OCI-LY1 (cell line): ENCODE results near the gene IRF2BP1.

Source experiments
- H2AFZ ChIP-seq: fragments of 200-600 bp; sonication (generic), shearing (Covaris generic); 2 replicates; pipeline ENCODE4 v1.6.0; 2014; ENCODE audit warnings: antibody characterized with exemption, mild to moderate bottlenecking, low read length
- H3F3A ChIP-seq: fragments of 200-600 bp; sonication (generic), shearing (Covaris generic); 2 replicates; pipeline ENCODE4 v1.6.0; 2014; ENCODE audit warnings: mild to moderate bottlenecking, antibody characterized with exemption, low read length, moderate library complexity; ENCODE audit not compliant: insufficient read depth
- H3K27ac ChIP-seq: fragments of 200-600 bp; sonication (generic); 2 replicates; pipeline ENCODE4 v1.5.1; 2014; ENCODE audit warnings: low read length, mixed run types, mild to moderate bottlenecking, low read depth; ENCODE audit not compliant: poor library complexity, severe bottlenecking
- H3K27me3 ChIP-seq: fragments of 200-600 bp; sonication (generic); 2 replicates; pipeline ENCODE4 v1.6.0; 2014; ENCODE audit warnings: antibody characterized with exemption, mild to moderate bottlenecking, low read length, moderate library complexity; ENCODE audit not compliant: insufficient read depth
- H3K36me3 ChIP-seq: fragments of 200-600 bp; sonication (generic); 2 replicates; pipeline ENCODE4 v1.6.1; 2014; ENCODE audit warnings: mild to moderate bottlenecking, antibody characterized with exemption, low read length, moderate library complexity, mixed read lengths; ENCODE audit not compliant: insufficient read depth
- H3K4me1 ChIP-seq: fragments of 200-600 bp; sonication (generic); 2 replicates; pipeline ENCODE4 v1.5.1; 2014; ENCODE audit warnings: mild to moderate bottlenecking, low read length, moderate library complexity; ENCODE audit not compliant: insufficient read depth, severe bottlenecking
- H3K4me2 ChIP-seq: fragments of 200-600 bp; sonication (generic), shearing (Covaris generic); 2 replicates; pipeline ENCODE4 v1.6.1; 2014; ENCODE audit warnings: low read length
- H3K4me3 ChIP-seq: fragments of 200-600 bp; sonication (generic); 2 replicates; pipeline ENCODE4 v1.5.1; 2014; ENCODE audit warnings: low read length, low read depth, mild to moderate bottlenecking, mixed read lengths; ENCODE audit not compliant: poor library complexity, severe bottlenecking
- H3K79me2 ChIP-seq: fragments of 200-600 bp; shearing (Covaris generic); 2 replicates; pipeline ENCODE4 v1.6.1; 2016; ENCODE audit warnings: mixed run types, low read length, mixed read lengths; ENCODE audit not compliant: insufficient read depth
- H3K9ac ChIP-seq: fragments of 200-600 bp; sonication (generic), shearing (Covaris generic); 2 replicates; pipeline ENCODE4 v1.6.1; 2014; ENCODE audit warnings: mild to moderate bottlenecking, low read length, mixed read lengths
- H3K9me2 ChIP-seq: fragments of 200-600 bp; sonication (generic), shearing (Covaris generic); 2 replicates; pipeline ENCODE4 v1.6.1; 2014; ENCODE audit warnings: low read depth, mild to moderate bottlenecking, low read length, mixed read lengths
- H3K9me3 ChIP-seq: fragments of 200-600 bp; shearing (Covaris generic); 2 replicates; pipeline ENCODE4 v1.6.1; 2014; ENCODE audit warnings: low read length, mixed read lengths
- H4K20me1 ChIP-seq: fragments of 200-600 bp; sonication (generic), shearing (Covaris generic); 2 replicates; pipeline ENCODE4 v1.6.0; 2016; ENCODE audit warnings: mild to moderate bottlenecking, low read length; ENCODE audit not compliant: insufficient read depth
- EZH2 ChIP-seq: fragments of 200-600 bp; sonication (generic), shearing (Covaris generic); IDR thresholded peaks from 2 replicates; pipeline ENCODE4 v1.8.0; 2017; ENCODE audit warnings: borderline replicate concordance, mixed run types, mild to moderate bottlenecking, antibody characterized with exemption, low read length, moderate library complexity, mixed read lengths
- TF ChIP-seq, protein P1 (sequence below): fragments of 200-600 bp; sonication (generic), shearing (Covaris generic); IDR thresholded peaks from 2 replicates; pipeline ENCODE4 v1.5.1; 2017; ENCODE audit warnings: mild to moderate bottlenecking, antibody characterized with exemption, low read length, moderate library complexity, mixed read lengths

IRF2BP1 gene

DNA sequence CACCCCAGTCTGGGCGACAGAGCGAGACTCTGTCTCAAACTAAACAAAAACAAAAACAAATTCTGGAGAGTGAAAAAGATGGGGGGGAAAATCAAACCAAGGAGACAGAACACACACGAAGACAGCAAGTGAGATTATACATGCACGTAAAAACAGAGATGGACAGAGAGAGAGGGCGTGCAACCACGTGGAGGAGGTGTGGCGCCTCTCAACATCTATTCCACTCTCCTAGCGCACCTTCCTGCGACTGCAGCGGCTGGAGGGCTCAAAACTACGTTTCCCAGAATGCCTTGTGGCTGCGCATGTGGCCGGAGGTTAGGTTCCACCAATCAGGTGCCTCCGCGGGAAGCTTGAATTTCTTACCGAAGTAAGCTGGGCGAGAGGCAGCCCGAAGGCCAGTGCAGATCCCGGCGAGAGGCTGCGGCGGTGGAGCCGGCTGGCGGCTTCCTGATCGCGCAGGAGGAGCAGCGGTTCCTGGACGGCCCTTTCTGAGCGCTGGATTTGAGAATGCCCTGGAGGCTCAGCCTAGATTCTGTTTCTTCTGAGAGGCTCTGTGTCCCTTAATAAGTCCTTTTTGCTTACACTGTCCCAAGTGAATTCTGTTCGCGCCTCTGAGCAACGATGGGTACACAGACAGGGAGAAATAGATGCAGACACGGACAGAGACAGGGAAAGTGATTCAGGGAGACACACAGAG, 41.8 kb upstream of the IRF2BP1 start:
- Histone ChIP-seq H3K36me3 (no peaks in the 10 kb centered on the region), H3K4me3 (peak overlapping the region; percentile 59), H3K4me1 (peaks cover 6% of the 10 kb centered on the region), H4K20me1 (no peaks in the 10 kb centered on the region), H3K9me3 (no peaks in the 10 kb centered on the region), H3K79me2 (no peaks in the 10 kb centered on the region), H3K9ac (peak overlapping the region; percentile 65), H3K27ac (no peak overlapping the region), H2AFZ (no peak overlapping the region), H3K27me3 (0 out of 2 replicates have a peak, but pooled peaks cover 4% of the 10 kb centered on the region), H3F3A (no peaks in the 10 kb centered on the region), H3K9me2 (no peaks in the 10 kb centered on the region), H3K4me2 (peak overlapping the region; percentile 79)
- TF ChIP-seq EZH2, result no peak
- TF ChIP-seq, protein P1, sequence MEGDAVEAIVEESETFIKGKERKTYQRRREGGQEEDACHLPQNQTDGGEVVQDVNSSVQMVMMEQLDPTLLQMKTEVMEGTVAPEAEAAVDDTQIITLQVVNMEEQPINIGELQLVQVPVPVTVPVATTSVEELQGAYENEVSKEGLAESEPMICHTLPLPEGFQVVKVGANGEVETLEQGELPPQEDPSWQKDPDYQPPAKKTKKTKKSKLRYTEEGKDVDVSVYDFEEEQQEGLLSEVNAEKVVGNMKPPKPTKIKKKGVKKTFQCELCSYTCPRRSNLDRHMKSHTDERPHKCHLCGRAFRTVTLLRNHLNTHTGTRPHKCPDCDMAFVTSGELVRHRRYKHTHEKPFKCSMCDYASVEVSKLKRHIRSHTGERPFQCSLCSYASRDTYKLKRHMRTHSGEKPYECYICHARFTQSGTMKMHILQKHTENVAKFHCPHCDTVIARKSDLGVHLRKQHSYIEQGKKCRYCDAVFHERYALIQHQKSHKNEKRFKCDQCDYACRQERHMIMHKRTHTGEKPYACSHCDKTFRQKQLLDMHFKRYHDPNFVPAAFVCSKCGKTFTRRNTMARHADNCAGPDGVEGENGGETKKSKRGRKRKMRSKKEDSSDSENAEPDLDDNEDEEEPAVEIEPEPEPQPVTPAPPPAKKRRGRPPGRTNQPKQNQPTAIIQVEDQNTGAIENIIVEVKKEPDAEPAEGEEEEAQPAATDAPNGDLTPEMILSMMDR, result peak; percentile 26; the same call in 1 of the 2 replicates

DNA sequence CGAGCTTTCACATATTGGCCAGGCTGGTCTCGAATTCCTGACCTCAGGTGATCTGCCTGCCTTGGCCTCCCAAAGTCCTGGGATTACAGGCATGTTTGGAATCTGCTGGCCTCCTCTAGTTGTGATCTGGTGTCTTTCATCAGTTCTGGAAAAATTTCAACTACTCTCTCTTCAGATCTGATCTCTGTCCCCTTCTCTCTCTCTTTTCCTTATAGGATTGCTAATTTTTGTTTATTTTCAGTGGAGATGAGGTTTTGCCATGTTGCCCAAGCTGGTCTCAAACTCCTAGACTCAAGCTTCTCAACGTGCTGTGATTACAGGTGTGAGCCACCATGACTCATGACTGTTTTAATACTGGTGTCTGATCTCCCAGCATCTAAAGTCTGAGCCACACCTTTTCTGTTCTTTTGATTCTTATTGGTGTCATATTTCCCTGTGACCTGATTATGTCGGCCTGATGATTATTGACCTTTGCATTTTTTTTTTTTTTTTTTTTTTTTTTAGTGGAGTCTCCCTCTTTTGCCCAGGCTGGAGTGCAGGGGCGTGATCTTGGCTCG, 39.0 kb upstream of the IRF2BP1 start:
- Histone ChIP-seq H3K79me2 (no peaks in the 10 kb centered on the region), H3K9ac (no peak overlapping the region), H3K27ac (no peak overlapping the region), H3F3A (no peaks in the 10 kb centered on the region), H3K4me3 (no peak overlapping the region), H2AFZ (no peak overlapping the region), H3K27me3 (no peaks in the 10 kb centered on the region), H4K20me1 (no peaks in the 10 kb centered on the region), H3K9me2 (no peaks in the 10 kb centered on the region), H3K36me3 (no peaks in the 10 kb centered on the region), H3K4me2 (no peak overlapping the region), H3K4me1 (peaks cover 6% of the 10 kb centered on the region), H3K9me3 (no peaks in the 10 kb centered on the region)
- no peak for TF ChIP-seq EZH2
- TF ChIP-seq, protein P1, result no peak

DNA sequence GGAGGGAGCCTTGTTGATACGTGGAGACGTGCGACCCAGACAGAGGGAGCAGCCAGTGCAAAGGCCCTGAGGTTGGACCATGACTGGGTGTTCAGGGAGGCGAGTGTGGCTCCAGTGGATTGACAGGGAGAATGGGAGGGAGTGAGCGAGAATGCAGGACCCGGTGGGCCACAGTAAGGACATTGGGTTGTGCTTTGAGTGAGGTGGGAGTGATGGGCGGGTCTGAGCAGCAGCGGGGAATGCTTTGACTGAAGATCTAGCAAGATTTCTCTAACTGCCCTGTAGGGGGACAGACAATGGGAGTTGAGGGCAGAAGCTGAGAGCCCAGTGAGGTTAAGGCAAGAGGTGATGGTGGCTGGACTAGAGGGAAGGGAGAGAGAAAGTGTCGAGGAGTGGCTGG, 36.3 kb upstream of the IRF2BP1 start:
- Histone ChIP-seq H4K20me1 (no peaks in the 10 kb centered on the region), H3K36me3 (no peaks in the 10 kb centered on the region), H3K9ac (no peak overlapping the region), H3K9me2 (no peaks in the 10 kb centered on the region), H3F3A (no peaks in the 10 kb centered on the region), H2AFZ (no peak overlapping the region), H3K79me2 (no peaks in the 10 kb centered on the region), H3K4me2 (no peak overlapping the region), H3K27me3 (0 out of 2 replicates have a peak, but pooled peaks cover 4% of the 10 kb centered on the region), H3K9me3 (no peaks in the 10 kb centered on the region), H3K27ac (no peak overlapping the region), H3K4me3 (no peak overlapping the region), H3K4me1 (no peaks in the 10 kb centered on the region)
- TF ChIP-seq, protein P1, result peak; percentile 36; the same call in 1 of the 2 replicates
- TF ChIP-seq EZH2, result no peak
